OCI-LY1 (cell line): ENCODE measurements around the gene REC8.

Experiments
- H2AFZ ChIP-seq: fragments of 200-600 bp; sonication (generic), shearing (Covaris generic); 2 replicates; pipeline ENCODE4 v1.6.0; 2014; ENCODE audit warnings: antibody characterized with exemption, mild to moderate bottlenecking, low read length
- H3F3A ChIP-seq: fragments of 200-600 bp; sonication (generic), shearing (Covaris generic); 2 replicates; pipeline ENCODE4 v1.6.0; 2014; ENCODE audit warnings: mild to moderate bottlenecking, antibody characterized with exemption, low read length, moderate library complexity; ENCODE audit not compliant: insufficient read depth
- H3K27ac ChIP-seq: fragments of 200-600 bp; sonication (generic); 2 replicates; pipeline ENCODE4 v1.5.1; 2014; ENCODE audit warnings: low read length, mixed run types, mild to moderate bottlenecking, low read depth; ENCODE audit not compliant: poor library complexity, severe bottlenecking
- H3K27me3 ChIP-seq: fragments of 200-600 bp; sonication (generic); 2 replicates; pipeline ENCODE4 v1.6.0; 2014; ENCODE audit warnings: antibody characterized with exemption, mild to moderate bottlenecking, low read length, moderate library complexity; ENCODE audit not compliant: insufficient read depth
- H3K36me3 ChIP-seq: fragments of 200-600 bp; sonication (generic); 2 replicates; pipeline ENCODE4 v1.6.1; 2014; ENCODE audit warnings: mild to moderate bottlenecking, antibody characterized with exemption, low read length, moderate library complexity, mixed read lengths; ENCODE audit not compliant: insufficient read depth
- H3K4me1 ChIP-seq: fragments of 200-600 bp; sonication (generic); 2 replicates; pipeline ENCODE4 v1.5.1; 2014; ENCODE audit warnings: mild to moderate bottlenecking, low read length, moderate library complexity; ENCODE audit not compliant: insufficient read depth, severe bottlenecking
- H3K4me2 ChIP-seq: fragments of 200-600 bp; sonication (generic), shearing (Covaris generic); 2 replicates; pipeline ENCODE4 v1.6.1; 2014; ENCODE audit warnings: low read length
- H3K4me3 ChIP-seq: fragments of 200-600 bp; sonication (generic); 2 replicates; pipeline ENCODE4 v1.5.1; 2014; ENCODE audit warnings: low read length, low read depth, mild to moderate bottlenecking, mixed read lengths; ENCODE audit not compliant: poor library complexity, severe bottlenecking
- H3K79me2 ChIP-seq: fragments of 200-600 bp; shearing (Covaris generic); 2 replicates; pipeline ENCODE4 v1.6.1; 2016; ENCODE audit warnings: mixed run types, low read length, mixed read lengths; ENCODE audit not compliant: insufficient read depth
- H3K9ac ChIP-seq: fragments of 200-600 bp; sonication (generic), shearing (Covaris generic); 2 replicates; pipeline ENCODE4 v1.6.1; 2014; ENCODE audit warnings: mild to moderate bottlenecking, low read length, mixed read lengths
- H3K9me2 ChIP-seq: fragments of 200-600 bp; sonication (generic), shearing (Covaris generic); 2 replicates; pipeline ENCODE4 v1.6.1; 2014; ENCODE audit warnings: low read depth, mild to moderate bottlenecking, low read length, mixed read lengths
- H3K9me3 ChIP-seq: fragments of 200-600 bp; shearing (Covaris generic); 2 replicates; pipeline ENCODE4 v1.6.1; 2014; ENCODE audit warnings: low read length, mixed read lengths
- H4K20me1 ChIP-seq: fragments of 200-600 bp; sonication (generic), shearing (Covaris generic); 2 replicates; pipeline ENCODE4 v1.6.0; 2016; ENCODE audit warnings: mild to moderate bottlenecking, low read length; ENCODE audit not compliant: insufficient read depth
- EZH2 ChIP-seq: fragments of 200-600 bp; sonication (generic), shearing (Covaris generic); IDR thresholded peaks from 2 replicates; pipeline ENCODE4 v1.8.0; 2017; ENCODE audit warnings: borderline replicate concordance, mixed run types, mild to moderate bottlenecking, antibody characterized with exemption, low read length, moderate library complexity, mixed read lengths
- TF ChIP-seq, protein P1 (sequence below): fragments of 200-600 bp; sonication (generic), shearing (Covaris generic); IDR thresholded peaks from 2 replicates; pipeline ENCODE4 v1.5.1; 2017; ENCODE audit warnings: mild to moderate bottlenecking, antibody characterized with exemption, low read length, moderate library complexity, mixed read lengths

Gene REC8

DNA sequence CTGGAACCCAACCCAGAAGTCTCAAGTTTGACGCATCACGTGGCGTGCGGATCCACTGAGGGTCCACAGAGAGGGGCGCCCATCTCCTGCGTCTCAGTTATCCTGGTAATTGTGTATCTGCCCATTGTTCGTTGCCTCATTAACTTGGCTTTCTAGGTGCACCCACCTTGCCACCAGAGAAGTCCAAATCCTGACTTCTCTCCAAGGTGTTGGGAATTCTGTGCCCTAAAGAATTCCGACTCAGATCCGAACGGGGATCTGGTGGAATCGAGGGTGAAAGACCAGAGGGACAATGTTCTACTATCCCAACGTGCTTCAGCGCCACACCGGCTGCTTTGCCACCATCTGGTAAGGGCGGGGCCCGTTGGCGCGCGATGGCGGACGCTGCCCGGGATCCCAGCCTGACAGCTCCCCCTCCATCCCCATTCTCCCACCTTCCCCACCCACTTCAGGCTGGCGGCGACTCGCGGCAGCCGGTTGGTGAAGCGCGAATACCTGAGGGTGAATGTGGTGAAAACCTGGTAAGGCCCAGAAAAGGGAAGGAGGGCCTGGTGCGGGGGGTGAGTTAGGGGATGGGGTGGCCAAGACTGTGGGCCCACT is 481 bp downstream of the REC8 start:
- H2AFZ ChIP-seq = no peak overlapping the region
- H3K36me3 ChIP-seq = peaks cover 16% of the 10 kb centered on the region
- no peaks in the 10 kb centered on the region for H4K20me1 ChIP-seq
- TF ChIP-seq EZH2 = no peak
- TF ChIP-seq, protein P1, sequence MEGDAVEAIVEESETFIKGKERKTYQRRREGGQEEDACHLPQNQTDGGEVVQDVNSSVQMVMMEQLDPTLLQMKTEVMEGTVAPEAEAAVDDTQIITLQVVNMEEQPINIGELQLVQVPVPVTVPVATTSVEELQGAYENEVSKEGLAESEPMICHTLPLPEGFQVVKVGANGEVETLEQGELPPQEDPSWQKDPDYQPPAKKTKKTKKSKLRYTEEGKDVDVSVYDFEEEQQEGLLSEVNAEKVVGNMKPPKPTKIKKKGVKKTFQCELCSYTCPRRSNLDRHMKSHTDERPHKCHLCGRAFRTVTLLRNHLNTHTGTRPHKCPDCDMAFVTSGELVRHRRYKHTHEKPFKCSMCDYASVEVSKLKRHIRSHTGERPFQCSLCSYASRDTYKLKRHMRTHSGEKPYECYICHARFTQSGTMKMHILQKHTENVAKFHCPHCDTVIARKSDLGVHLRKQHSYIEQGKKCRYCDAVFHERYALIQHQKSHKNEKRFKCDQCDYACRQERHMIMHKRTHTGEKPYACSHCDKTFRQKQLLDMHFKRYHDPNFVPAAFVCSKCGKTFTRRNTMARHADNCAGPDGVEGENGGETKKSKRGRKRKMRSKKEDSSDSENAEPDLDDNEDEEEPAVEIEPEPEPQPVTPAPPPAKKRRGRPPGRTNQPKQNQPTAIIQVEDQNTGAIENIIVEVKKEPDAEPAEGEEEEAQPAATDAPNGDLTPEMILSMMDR = no peak
- no peaks in the 10 kb centered on the region for H3K9me2 ChIP-seq
- H3K4me1 ChIP-seq = no peaks in the 10 kb centered on the region
- no peaks in the 10 kb centered on the region for H3F3A ChIP-seq
- no peak overlapping the region for H3K9ac ChIP-seq
- H3K27ac ChIP-seq = no peak overlapping the region
- H3K79me2 ChIP-seq = no peaks in the 10 kb centered on the region
- H3K9me3 ChIP-seq = no peaks in the 10 kb centered on the region
- no peak overlapping the region for H3K4me3 ChIP-seq
- no peaks in the 10 kb centered on the region for H3K27me3 ChIP-seq
- no peak overlapping the region for H3K4me2 ChIP-seq

DNA sequence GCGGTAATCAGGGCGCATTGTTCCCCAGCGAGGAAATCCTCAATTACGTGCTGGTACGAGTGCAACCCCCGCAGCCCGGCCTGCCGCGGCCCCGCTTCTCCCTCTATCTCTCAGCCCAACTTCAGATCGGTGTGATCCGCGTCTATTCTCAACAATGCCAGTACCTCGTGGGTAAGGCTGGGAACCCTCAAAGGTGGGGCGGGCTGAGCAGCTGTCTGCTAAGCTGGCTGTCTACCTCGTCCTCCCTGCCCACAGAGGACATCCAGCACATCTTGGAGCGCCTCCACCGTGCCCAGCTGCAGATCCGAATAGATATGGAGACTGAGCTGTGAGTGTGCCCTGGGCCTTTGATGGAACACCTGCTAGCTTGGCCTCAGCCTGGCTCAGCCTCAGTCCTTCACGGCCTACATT is 996 bp downstream of the REC8 start:
- Histone ChIP-seq H2AFZ (no peak overlapping the region), H3K4me2 (no peak overlapping the region), H3K9ac (no peak overlapping the region), H3F3A (no peaks in the 10 kb centered on the region), H3K9me3 (no peaks in the 10 kb centered on the region), H3K27me3 (no peaks in the 10 kb centered on the region), H3K4me1 (no peaks in the 10 kb centered on the region), H3K36me3 (peaks cover 13% of the 10 kb centered on the region), H3K9me2 (no peaks in the 10 kb centered on the region), H4K20me1 (no peaks in the 10 kb centered on the region), H3K27ac (no peak overlapping the region), H3K4me3 (no peak overlapping the region), H3K79me2 (no peaks in the 10 kb centered on the region)
- TF ChIP-seq, protein P1 = no peak
- no peak for TF ChIP-seq EZH2

DNA sequence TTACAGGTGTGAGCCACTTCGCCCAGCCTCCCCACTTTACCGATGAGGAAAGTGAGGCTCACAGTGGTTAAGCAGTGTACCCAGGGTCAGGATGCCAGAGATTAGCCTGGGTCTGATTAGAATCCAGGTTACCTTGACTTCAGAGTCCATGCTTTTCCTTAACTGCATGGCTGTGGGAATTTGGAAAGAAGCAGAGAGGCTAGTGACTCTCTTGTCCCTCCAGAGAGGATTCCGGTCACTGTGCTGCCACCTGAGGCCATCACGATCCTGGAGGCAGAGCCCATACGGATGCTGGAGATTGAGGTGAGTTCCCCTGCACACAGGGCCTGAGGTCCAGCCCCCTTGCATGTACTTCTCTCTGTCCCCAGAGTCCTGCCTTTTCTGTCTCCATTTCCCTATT is 4.7 kb downstream of the REC8 start:
- Histone ChIP-seq H3K4me2 (no peak overlapping the region), H3K27ac (no peak overlapping the region), H3K9ac (no peak overlapping the region), H4K20me1 (no peaks in the 10 kb centered on the region), H3K27me3 (no peaks in the 10 kb centered on the region), H2AFZ (no peak overlapping the region), H3K4me1 (no peaks in the 10 kb centered on the region), H3K36me3 (peaks cover 45% of the 10 kb centered on the region), H3K79me2 (no peaks in the 10 kb centered on the region), H3K9me3 (no peaks in the 10 kb centered on the region), H3F3A (no peaks in the 10 kb centered on the region), H3K9me2 (no peaks in the 10 kb centered on the region), H3K4me3 (no peak overlapping the region)
- no peak for TF ChIP-seq EZH2
- TF ChIP-seq, protein P1 = no peak
